Measurements from ENCODE around the gene SERPINI1.
"Not testable (repeated sequence)": the region's sequence is repeated elsewhere in the genome, so short reads cannot be mapped to it uniquely, and the experiment has no call there.

The SERPINI1 gene

GRCh38 chr3:167798443-167798842, 62.9 kb downstream of the SERPINI1 start:
- DNase-seq (ENCODE audit: low read depth), result no peak

- no peak for DNase-seq (ENCODE audit: low read depth)
These were observed 73.4 kb downstream of the SERPINI1 start for GRCh38 chr3:167808910-167809309.

GRCh38 chr3:167810236-167810635, 74.7 kb downstream of the SERPINI1 start:
- DNase-seq (ENCODE audit: low read depth), result no peak

DNA sequence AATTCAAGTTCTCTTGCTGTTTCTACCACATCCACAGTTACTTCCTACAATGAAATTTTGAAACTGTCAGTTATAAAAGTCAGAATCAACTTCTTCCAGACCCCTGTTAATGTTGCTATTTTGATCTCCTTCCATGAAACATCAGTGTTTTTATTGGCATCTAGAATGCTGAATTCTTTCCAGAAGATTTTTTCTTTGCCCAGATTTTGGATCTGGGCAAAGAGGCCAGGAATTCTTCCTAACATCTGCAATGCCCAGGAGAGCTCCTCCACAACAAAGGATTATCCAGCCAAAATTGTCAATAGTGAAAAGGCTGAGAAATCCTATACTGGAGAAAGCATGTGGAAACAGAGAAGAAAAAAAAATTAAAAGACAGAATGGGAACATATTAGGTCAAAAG, 75.5 kb downstream of the SERPINI1 start:
- no peak for DNase-seq (ENCODE audit: low read depth)

- no peak for DNase-seq (ENCODE audit: low read depth)
These were observed 77.9 kb downstream of the SERPINI1 start for GRCh38 chr3:167813169-167814123.

DNA sequence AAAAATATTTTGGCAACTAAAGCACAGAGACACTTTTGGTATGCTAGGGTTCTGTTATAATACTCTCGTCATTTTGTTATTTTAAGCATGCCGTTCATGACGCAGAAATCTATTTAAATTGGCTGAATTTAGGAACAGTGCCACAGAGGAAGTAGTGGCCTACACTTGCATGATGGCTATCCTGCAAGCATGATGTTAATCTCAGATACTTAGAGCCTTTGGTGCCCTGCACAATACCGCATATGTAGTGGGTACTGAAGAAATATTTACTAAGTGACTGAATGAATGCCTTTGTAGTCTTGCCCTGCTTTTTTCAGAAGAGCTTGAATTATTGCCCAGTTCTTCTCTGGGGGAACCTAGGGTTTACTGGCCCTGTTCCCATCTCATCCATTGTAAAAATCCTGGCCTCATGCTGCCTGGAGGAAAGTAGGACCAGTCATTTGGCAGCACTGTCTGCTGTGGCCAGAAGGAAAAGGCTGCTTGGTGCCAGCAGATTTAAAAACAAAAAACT, 79.0 kb downstream of the SERPINI1 start:
- DNase-seq (ENCODE audit: low read depth), result no peak

DNA sequence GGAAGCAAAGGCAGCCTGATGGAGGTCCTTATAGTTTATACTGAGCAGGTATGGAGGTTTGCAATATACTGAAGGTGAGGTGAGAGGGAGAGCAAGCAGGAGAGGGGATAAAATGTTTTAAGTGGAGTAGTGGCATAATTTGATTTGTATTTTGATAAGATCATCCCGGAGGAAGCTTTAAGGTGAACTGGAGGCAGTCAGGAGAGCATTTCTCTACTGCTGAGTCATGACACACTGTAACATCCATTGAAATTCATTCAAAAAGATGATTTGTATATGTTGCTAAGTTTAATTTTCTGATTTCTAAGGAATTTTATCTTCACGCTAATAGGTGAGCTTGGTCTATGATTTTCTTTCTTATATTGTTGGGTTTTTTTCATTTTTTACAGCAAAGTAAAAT, 81.4 kb downstream of the SERPINI1 start:
- DNase-seq (ENCODE audit: low read depth), result no peak

DNA sequence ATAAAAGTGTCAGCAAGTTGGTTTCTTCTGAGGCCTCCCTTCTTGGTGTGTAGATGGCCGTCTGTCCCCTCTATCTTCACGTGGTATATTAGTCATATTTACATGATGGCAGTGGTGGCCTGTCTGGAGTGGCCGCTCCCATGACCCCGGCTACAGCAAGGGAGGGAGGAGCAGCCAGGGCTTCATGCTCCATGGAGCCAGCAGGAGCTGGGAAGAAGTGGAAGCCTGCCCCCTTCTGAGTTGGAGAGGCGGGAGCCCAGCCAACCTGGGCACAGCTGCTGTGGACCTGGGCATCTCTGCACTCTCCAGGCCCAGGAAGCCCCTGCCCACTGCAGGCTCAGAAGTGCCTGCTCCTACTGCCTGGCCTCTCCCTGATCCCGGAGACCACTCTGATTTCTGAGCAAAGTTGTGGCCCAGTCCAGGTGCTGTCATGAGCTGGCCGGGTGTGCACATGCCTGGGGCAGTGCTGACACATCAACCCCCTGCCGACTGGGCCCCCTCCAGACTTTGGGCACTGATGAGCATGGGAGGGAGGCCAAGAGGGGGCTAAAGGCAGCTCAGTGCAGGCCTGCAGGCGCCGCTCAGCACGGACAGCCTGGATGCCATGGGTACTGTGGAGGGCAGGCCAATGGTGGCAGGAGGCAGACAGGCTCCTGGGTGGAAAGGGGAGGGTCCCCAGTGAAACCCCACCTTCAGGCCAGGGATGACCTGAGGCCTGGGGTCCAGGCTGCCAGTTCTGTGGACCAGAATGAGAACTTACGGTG, 84.8 kb downstream of the SERPINI1 start:
- no peak for DNase-seq (ENCODE audit: low read depth)

DNA sequence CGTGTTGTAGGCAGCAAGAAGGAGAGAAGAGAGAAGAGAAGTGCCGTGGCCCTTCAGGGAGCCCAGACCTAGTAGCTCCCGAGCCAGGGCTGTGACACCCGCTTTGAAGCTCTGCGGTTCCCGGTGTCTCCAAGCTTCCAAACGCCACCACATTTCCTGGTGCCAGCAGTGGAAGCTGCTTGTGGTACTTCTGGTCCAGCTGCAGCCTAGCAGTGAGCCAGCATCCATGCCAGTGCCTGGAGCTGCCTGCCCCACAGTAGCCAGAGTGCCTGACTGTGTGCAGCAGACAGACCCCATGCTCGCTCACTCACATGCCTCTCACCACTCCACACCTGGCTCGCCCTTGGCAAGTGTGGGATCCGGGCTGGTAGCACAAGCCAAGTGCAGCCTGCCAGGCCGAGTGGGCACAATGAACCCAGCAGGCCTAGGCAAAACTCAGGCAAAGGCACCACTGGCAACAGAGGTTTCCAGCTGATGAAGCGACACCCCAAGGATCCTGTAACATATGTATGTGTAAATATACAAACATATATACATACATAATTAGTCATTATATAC, 85.8 kb downstream of the SERPINI1 start:
- DNase-seq (ENCODE audit: low read depth), result no peak

- DNase-seq (ENCODE audit: low read depth), result no peak
These were observed 88.2 kb downstream of the SERPINI1 start for GRCh38 chr3:167823738-167824137.

- not testable (repeated sequence) for DNase-seq (ENCODE audit: low read depth)
These were observed 92.1 kb downstream of the SERPINI1 start for GRCh38 chr3:167827588-167827987.

GRCh38 chr3:167829071-167829470, 93.5 kb downstream of the SERPINI1 start:
- no peak for DNase-seq (ENCODE audit: low read depth)

- no peak for DNase-seq (ENCODE audit: low read depth)
These were observed 94.5 kb downstream of the SERPINI1 start for GRCh38 chr3:167830007-167830406.

DNA sequence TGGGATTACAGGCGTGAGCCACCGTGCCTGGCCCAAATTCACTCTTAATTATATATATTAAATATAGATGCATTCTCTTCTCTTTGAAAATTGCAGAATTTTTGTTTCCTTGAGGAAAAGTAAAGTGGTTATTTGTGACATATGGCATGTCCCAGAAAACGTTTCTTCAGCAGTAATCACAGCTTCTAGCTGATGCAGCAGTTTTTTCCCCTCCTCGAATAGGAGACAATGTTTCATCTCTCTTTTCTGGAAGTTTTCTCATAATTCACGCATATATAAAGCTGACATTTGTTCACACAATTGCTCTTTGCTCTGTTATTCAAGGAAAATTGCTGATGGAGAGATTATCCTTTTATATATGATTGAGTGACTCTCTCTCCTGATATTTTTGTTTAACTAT, 99.8 kb downstream of the SERPINI1 start:
- no peak for DNase-seq (ENCODE audit: low read depth)

DNA sequence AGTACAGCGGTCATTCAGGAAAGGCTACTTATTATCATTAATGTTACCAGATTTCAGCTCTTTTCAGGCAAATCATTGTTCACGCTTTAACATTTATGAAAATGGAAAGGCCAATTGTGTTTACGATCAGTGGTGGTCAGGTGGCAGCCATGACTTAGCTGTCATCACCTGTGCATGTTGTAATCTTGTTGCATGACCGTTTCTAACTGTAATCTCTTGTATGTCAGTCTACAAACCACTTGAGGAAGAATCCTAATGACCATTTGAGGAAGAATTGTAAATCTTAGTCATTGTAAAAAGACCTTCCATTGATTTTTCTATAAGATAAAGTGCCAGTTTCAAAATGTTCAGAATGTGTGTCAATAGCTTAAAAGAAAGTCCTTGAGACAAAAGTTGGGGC, 100.4 kb downstream of the SERPINI1 start:
- DNase-seq (ENCODE audit: low read depth), result no peak

GRCh38 chr3:167837466-167837865, 101.9 kb downstream of the SERPINI1 start:
- DNase-seq (ENCODE audit: low read depth), result no peak

- DNase-seq (ENCODE audit: low read depth), result no peak
These were observed 104.1 kb downstream of the SERPINI1 start for GRCh38 chr3:167839460-167840134.

- DNase-seq (ENCODE audit: low read depth), result no peak
These were observed 104.7 kb downstream of the SERPINI1 start for GRCh38 chr3:167840247-167840646.

GRCh38 chr3:167843481-167843880, 108.0 kb downstream of the SERPINI1 start:
- DNase-seq (ENCODE audit: low read depth), result no peak

GRCh38 chr3:167843886-167844285, 108.4 kb downstream of the SERPINI1 start:
- DNase-seq (ENCODE audit: low read depth), result no peak

GRCh38 chr3:167844528-167844927, 109.0 kb downstream of the SERPINI1 start:
- DNase-seq (ENCODE audit: low read depth), result no peak

- DNase-seq (ENCODE audit: low read depth), result no peak
These were observed 115.7 kb downstream of the SERPINI1 start for GRCh38 chr3:167851171-167851570.
